Measurements from ENCODE around the gene TPRN. TPM values are rescaled to one million over a fixed set of nuclear protein-coding genes. Genes with fewer than 3 reads are reported as not detected.

Gene TPRN
- polyA plus RNA-seq, 6 donors from 2014 or later: 0.21 to 1.1 (median 0.48) TPM

GRCh38 chr9:137150617-137151457, 49.7 kb downstream of the TPRN start:
- Mint-ChIP-seq H3K27me3 (peaks cover 11 to 37% (median 16%) of the 10 kb centered on the region in 3 donors), H3K27ac (peak overlapping the region in 5 of 6 donors; percentile 93 to 100 (median 99)), H3K36me3 (no peaks in the 10 kb centered on the region), H3K4me3 (peak overlapping the region in 6 of 8 donors; percentile 16 to 82 (median 56)), H3K4me1 (peaks cover 5 to 17% (median 12%) of the 10 kb centered on the region in 3 donors), H3K9me3 (peaks cover 0 to 8% (median 0%) of the 10 kb centered on the region in 7 donors)
- ATAC-seq (ENCODE audit: low read depth in 2 of 2) (peak; percentile 39 to 44), DNase-seq (no peak)

GRCh38 chr9:137149942-137150616, 50.5 kb downstream of the TPRN start:
- H3K36me3 Mint-ChIP-seq: no peaks in the 10 kb centered on the region
- DNase-seq (no peak), ATAC-seq (ENCODE audit: low read depth in 2 of 2) (no peak)
- peak overlapping the region in 1 of 8 donors; percentile 82 for H3K4me3 Mint-ChIP-seq
- peaks cover 5 to 17% (median 12%) of the 10 kb centered on the region in 3 donors for H3K4me1 Mint-ChIP-seq
- peaks cover 8 to 30% (median 16%) of the 10 kb centered on the region in 3 donors for H3K27me3 Mint-ChIP-seq
- H3K27ac Mint-ChIP-seq: peak overlapping the region in 4 of 6 donors; percentile 50 to 99 (median 93)
- H3K9me3 Mint-ChIP-seq: peaks cover 0 to 8% (median 0%) of the 10 kb centered on the region in 7 donors

- H3K9me3 Mint-ChIP-seq: peaks cover 0 to 8% (median 0%) of the 10 kb centered on the region in 7 donors
- H3K4me3 Mint-ChIP-seq: no peak overlapping the region
- H3K27me3 Mint-ChIP-seq: peaks cover 4 to 27% (median 16%) of the 10 kb centered on the region in 3 donors
- no peak overlapping the region for H3K27ac Mint-ChIP-seq
- no peaks in the 10 kb centered on the region for H3K36me3 Mint-ChIP-seq
- no peak for DNase-seq
- ATAC-seq (ENCODE audit: low read depth in 2 of 2): no peak
- H3K4me1 Mint-ChIP-seq: peaks cover 5 to 17% (median 12%) of the 10 kb centered on the region in 3 donors
Observed at GRCh38 chr9:137149363-137149762, 51.2 kb downstream of the TPRN start.

GRCh38 chr9:137148661-137149060, 51.9 kb downstream of the TPRN start:
- no peak overlapping the region for H3K4me3 Mint-ChIP-seq
- peaks cover 5 to 17% (median 12%) of the 10 kb centered on the region in 3 donors for H3K4me1 Mint-ChIP-seq
- H3K9me3 Mint-ChIP-seq: peaks cover 0 to 8% (median 0%) of the 10 kb centered on the region in 7 donors
- peaks cover 5 to 34% (median 23%) of the 10 kb centered on the region in 3 donors for H3K27me3 Mint-ChIP-seq
- ATAC-seq (ENCODE audit: low read depth in 2 of 2): no peak
- no peaks in the 10 kb centered on the region for H3K36me3 Mint-ChIP-seq
- peak overlapping the region in 1 of 6 donors; percentile 81 for H3K27ac Mint-ChIP-seq
- DNase-seq: no peak

- Mint-ChIP-seq H3K4me1 (peaks cover 5 to 17% (median 12%) of the 10 kb centered on the region in 3 donors), H3K4me3 (peak overlapping the region in 1 of 8 donors; percentile 16), H3K36me3 (no peaks in the 10 kb centered on the region), H3K27me3 (peaks cover 9 to 38% (median 27%) of the 10 kb centered on the region in 3 donors), H3K27ac (no peak overlapping the region), H3K9me3 (peaks cover 0 to 8% (median 0%) of the 10 kb centered on the region in 7 donors)
- ATAC-seq (ENCODE audit: low read depth in 2 of 2) (no peak), DNase-seq (no peak)
Observed at GRCh38 chr9:137148242-137148641, 52.3 kb downstream of the TPRN start.

- no peak for DNase-seq
- H3K36me3 Mint-ChIP-seq: no peaks in the 10 kb centered on the region
- peaks cover 5 to 17% (median 12%) of the 10 kb centered on the region in 3 donors for H3K4me1 Mint-ChIP-seq
Observed at GRCh38 chr9:137147793-137148160, 52.8 kb downstream of the TPRN start.

GRCh38 chr9:137147091-137147792, 53.3 kb downstream of the TPRN start:
- Mint-ChIP-seq H3K9me3 (peaks cover 0 to 8% (median 0%) of the 10 kb centered on the region in 7 donors), H3K27me3 (peaks cover 12 to 44% (median 36%) of the 10 kb centered on the region in 3 donors), H3K4me1 (peaks cover 8 to 17% (median 12%) of the 10 kb centered on the region in 3 donors), H3K4me3 (no peak overlapping the region), H3K36me3 (peaks cover 0 to 4% of the 10 kb centered on the region in 2 donors), H3K27ac (peak overlapping the region in 1 of 6 donors; percentile 78)
- ATAC-seq (ENCODE audit: low read depth in 2 of 2) (no peak), DNase-seq (no peak)

More at GRCh38 chr9:137147793-137148160, 52.8 kb downstream of the TPRN start:
- H3K27ac Mint-ChIP-seq: no peak overlapping the region
- ATAC-seq (ENCODE audit: low read depth in 2 of 2): no peak
- peaks cover 0 to 8% (median 0%) of the 10 kb centered on the region in 7 donors for H3K9me3 Mint-ChIP-seq
- H3K4me3 Mint-ChIP-seq: no peak overlapping the region
- H3K27me3 Mint-ChIP-seq: peaks cover 9 to 39% (median 31%) of the 10 kb centered on the region in 3 donors

- Mint-ChIP-seq H3K4me1 (peaks cover 9 to 12% (median 11%) of the 10 kb centered on the region in 3 donors), H3K4me3 (no peak overlapping the region), H3K27ac (no peak overlapping the region), H3K36me3 (peaks cover 0 to 8% of the 10 kb centered on the region in 2 donors), H3K27me3 (peaks cover 15 to 51% (median 43%) of the 10 kb centered on the region in 3 donors), H3K9me3 (peaks cover 0 to 7% (median 0%) of the 10 kb centered on the region in 7 donors)
- ATAC-seq (ENCODE audit: low read depth in 2 of 2) (no peak), DNase-seq (no peak)
Observed at GRCh38 chr9:137146527-137146918, 54.0 kb downstream of the TPRN start.

- Mint-ChIP-seq H3K4me3 (no peak overlapping the region), H3K36me3 (peaks cover 0 to 8% of the 10 kb centered on the region in 2 donors), H3K27ac (no peak overlapping the region), H3K27me3 (peaks cover 15 to 57% (median 43%) of the 10 kb centered on the region in 3 donors), H3K4me1 (peaks cover 5 to 9% (median 6%) of the 10 kb centered on the region in 3 donors), H3K9me3 (peaks cover 0 to 4% (median 0%) of the 10 kb centered on the region in 7 donors)
- DNase-seq (no peak), ATAC-seq (ENCODE audit: low read depth in 2 of 2) (no peak)
Observed at GRCh38 chr9:137145731-137146526, 54.6 kb downstream of the TPRN start.

- Mint-ChIP-seq H3K9me3 (peaks cover 0 to 2% (median 0%) of the 10 kb centered on the region in 7 donors), H3K27ac (no peak overlapping the region), H3K4me1 (peaks cover 5 to 8% (median 6%) of the 10 kb centered on the region in 3 donors), H3K36me3 (peaks cover 0 to 8% of the 10 kb centered on the region in 2 donors), H3K4me3 (no peak overlapping the region), H3K27me3 (peaks cover 21 to 73% (median 60%) of the 10 kb centered on the region in 3 donors)
- no peak for DNase-seq
- no peak for ATAC-seq (ENCODE audit: low read depth in 2 of 2)
Observed at GRCh38 chr9:137143459-137143858, 57.1 kb downstream of the TPRN start.

- peaks cover 11 to 13% (median 12%) of the 10 kb centered on the region in 3 donors for H3K4me1 Mint-ChIP-seq
- peaks cover 0 to 2% (median 0%) of the 10 kb centered on the region in 7 donors for H3K9me3 Mint-ChIP-seq
- H3K36me3 Mint-ChIP-seq: peaks cover 0 to 8% of the 10 kb centered on the region in 2 donors
- H3K27ac Mint-ChIP-seq: peak overlapping the region in 2 of 6 donors; percentile 82 to 97
- ATAC-seq (ENCODE audit: low read depth in 2 of 2) (no peak), DNase-seq (no peak)
- H3K27me3 Mint-ChIP-seq: peaks cover 25 to 76% (median 69%) of the 10 kb centered on the region in 3 donors
- no peak overlapping the region for H3K4me3 Mint-ChIP-seq
Observed at GRCh38 chr9:137141976-137142936, 58.3 kb downstream of the TPRN start.

Data from naive B cell (primary cell).